Effector CD8-positive, alpha-beta T cell (primary cell): ENCODE data around the gene SMCO2.

Experiments used
- DNase-seq: peaks from one replicate; lab custom pipeline; 2025; lab: John Stamatoyannopoulos, UW

The SMCO2 gene

DNA sequence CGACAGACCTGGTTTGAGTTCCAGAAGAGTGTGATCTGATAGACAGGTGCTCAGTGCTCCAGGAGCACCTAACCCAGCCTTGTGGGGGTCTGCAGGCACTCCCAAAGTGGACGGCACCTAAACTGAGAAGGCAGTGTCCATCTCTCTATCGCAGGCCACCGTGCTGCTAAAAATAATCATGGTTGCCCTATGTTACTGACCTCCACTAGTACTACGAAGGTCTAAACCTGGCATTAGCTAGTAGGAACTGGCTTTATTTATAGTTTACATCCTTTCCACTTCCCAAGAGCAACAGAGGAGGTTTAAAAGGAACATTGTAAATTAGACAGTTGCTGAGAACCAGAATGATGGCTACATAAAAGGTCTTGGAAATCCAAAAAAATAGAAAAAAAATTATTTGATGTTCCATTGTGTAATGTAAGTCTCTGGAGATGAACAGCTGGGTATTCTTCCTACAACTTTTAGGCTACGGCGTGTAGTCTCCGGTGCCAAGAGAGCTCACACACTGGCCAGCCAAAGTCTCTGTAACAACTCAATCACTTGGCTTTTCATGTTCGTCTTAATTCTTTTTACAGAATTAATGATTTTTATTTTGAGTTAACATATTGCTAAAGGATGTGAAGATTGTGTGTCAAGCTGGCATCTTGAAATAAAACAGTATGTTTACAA is 104.8 kb downstream of the SMCO2 start:
- no peak for DNase-seq
